Astrocyte (in vitro differentiated cells and primary cell): ENCODE measurements around the gene PDIA2. TPM values are rescaled to one million over a fixed set of nuclear protein-coding genes. Genes with fewer than 3 reads are reported as not detected.

Experiments
- DNase-seq: peaks from one replicate; pipeline ENCODE4 v3.0.0-alpha.2; 2010; ENCODE audit warnings: low read depth
- FAIRE-seq: peaks from 2 replicates; lab custom pipeline; 2011; peaks lifted over from hg19 to GRCh38; lab: Jason Lieb, UNC
- H2AFZ ChIP-seq: 2 replicates; pipeline ENCODE4 v1.6.0; 2012; ENCODE audit warnings: low read depth, low read length, inconsistent platforms
- H3K27ac ChIP-seq: 2 replicates; pipeline ENCODE4 v1.5.1; 2011; ENCODE audit warnings: low read depth, low read length, inconsistent platforms
- H3K27me3 ChIP-seq: 2 replicates; pipeline ENCODE4 v1.6.0; 2011; ENCODE audit warnings: low read length, inconsistent platforms; ENCODE audit not compliant: insufficient read depth
- H3K36me3 ChIP-seq: 2 replicates; pipeline ENCODE4 v1.5.1; 2011; ENCODE audit warnings: low read length, inconsistent platforms; ENCODE audit not compliant: insufficient read depth
- H3K4me1 ChIP-seq: 2 replicates; pipeline ENCODE4 v1.5.1; 2011; ENCODE audit warnings: low read length, inconsistent platforms; ENCODE audit not compliant: insufficient read depth
- H3K4me2 ChIP-seq: 2 replicates; pipeline ENCODE4 v1.6.0; 2012; ENCODE audit warnings: low read length, inconsistent platforms
- H3K4me3 ChIP-seq: 2 replicates; pipeline ENCODE4 v1.5.1; 2011; ENCODE audit warnings: low read depth, mild to moderate bottlenecking, low read length, inconsistent platforms; ENCODE audit not compliant: insufficient read depth
- H3K79me2 ChIP-seq: 2 replicates; pipeline ENCODE4 v1.6.0; 2012; ENCODE audit warnings: mild to moderate bottlenecking, low read length, inconsistent platforms; ENCODE audit not compliant: insufficient read depth
- H3K9ac ChIP-seq: 2 replicates; pipeline ENCODE4 v1.6.0; 2012; ENCODE audit warnings: mild to moderate bottlenecking, low read length, inconsistent platforms
- H3K9me3 ChIP-seq: 2 replicates; pipeline ENCODE4 v1.5.1; 2012; ENCODE audit warnings: low read depth, mild to moderate bottlenecking, low read length, inconsistent platforms; ENCODE audit not compliant: insufficient read depth
- H4K20me1 ChIP-seq: 2 replicates; pipeline ENCODE4 v1.6.0; 2012; ENCODE audit warnings: low read length, inconsistent platforms; ENCODE audit not compliant: insufficient read depth
- H3K27ac Mint-ChIP-seq: one replicate; pipeline ENCODE4 v1.8.0; 2021; ENCODE audit warnings: mild to moderate bottlenecking, mixed read lengths; ENCODE audit not compliant: unreplicated experiment
- H3K27me3 Mint-ChIP-seq: one replicate; pipeline ENCODE4 v1.8.0; 2021; ENCODE audit warnings: low read depth, mixed read lengths; ENCODE audit not compliant: unreplicated experiment
- H3K36me3 Mint-ChIP-seq: one replicate; pipeline ENCODE4 v1.8.0; 2021; ENCODE audit warnings: low read depth, mixed read lengths; ENCODE audit not compliant: unreplicated experiment
- H3K4me1 Mint-ChIP-seq: one replicate; pipeline ENCODE4 v1.8.0; 2021; ENCODE audit warnings: low read depth, mixed read lengths; ENCODE audit not compliant: unreplicated experiment
- H3K4me3 Mint-ChIP-seq: one replicate; pipeline ENCODE4 v1.8.0; 2021; ENCODE audit warnings: mild to moderate bottlenecking, moderate library complexity, mixed read lengths; ENCODE audit not compliant: unreplicated experiment
- H3K9me3 Mint-ChIP-seq: one replicate; pipeline ENCODE4 v1.8.0; 2021; ENCODE audit warnings: mild to moderate bottlenecking, mixed read lengths; ENCODE audit not compliant: unreplicated experiment
- CTCF ChIP-seq: IDR thresholded peaks from 2 replicates; pipeline ENCODE4 v1.5.1; 2011; ENCODE audit warnings: low read depth, mild to moderate bottlenecking, inconsistent platforms, low read length, moderate library complexity; ENCODE audit not compliant: insufficient read depth
- EZH2 ChIP-seq: IDR thresholded peaks from 2 replicates; pipeline ENCODE4 v1.6.1; 2012; ENCODE audit warnings: mild to moderate bottlenecking, low read length, inconsistent platforms; ENCODE audit not compliant: insufficient read depth
- total RNA-seq: library from RNA; stranded (reverse); gene quantifications from 2 replicates; pipeline ENCODE4 v1.2.1, GENCODE V29; 2021

The PDIA2 gene
- total RNA-seq, 1 donor from 2014 or later = 1.5 TPM

- DNase-seq = no peak
Observed at GRCh38 chr16:303760-304505, 21.0 kb downstream of the PDIA2 start.

GRCh38 chr16:305916-306626 is 23.1 kb downstream of the PDIA2 start:
- Histone ChIP-seq H3K79me2 (no peaks in the 10 kb centered on the region), H3K9me3 (no peaks in the 10 kb centered on the region), H3K36me3 (peaks cover 3% of the 10 kb centered on the region), H3K4me2 (no peak overlapping the region), H4K20me1 (peaks cover 10% of the 10 kb centered on the region), H2AFZ (no peak overlapping the region), H3K4me1 (no peaks in the 10 kb centered on the region), H3K27me3 (no peaks in the 10 kb centered on the region), H3K9ac (no peak overlapping the region), H3K27ac (no peak overlapping the region), H3K4me3 (no peak overlapping the region)
- Mint-ChIP-seq H3K4me1 (no peaks in the 10 kb centered on the region), H3K27me3 (no peaks in the 10 kb centered on the region), H3K9me3 (no peaks in the 10 kb centered on the region), H3K36me3 (peaks cover 13% of the 10 kb centered on the region), H3K4me3 (no peak overlapping the region), H3K27ac (no peak overlapping the region)
- DNase-seq (no peak), FAIRE-seq (no peak)
- TF ChIP-seq EZH2 = no peak
- no peak for TF ChIP-seq CTCF

More at GRCh38 chr16:303760-304505, 21.0 kb downstream of the PDIA2 start:
- H3K4me3 Mint-ChIP-seq = no peak overlapping the region
- Histone ChIP-seq H4K20me1 (peaks cover 5% of the 10 kb centered on the region), H3K4me2 (no peak overlapping the region), H3K36me3 (peaks cover 3% of the 10 kb centered on the region), H3K9me3 (no peaks in the 10 kb centered on the region), H3K4me3 (no peak overlapping the region), H3K27ac (no peak overlapping the region), H3K4me1 (no peaks in the 10 kb centered on the region), H2AFZ (no peak overlapping the region), H3K79me2 (no peaks in the 10 kb centered on the region), H3K27me3 (no peaks in the 10 kb centered on the region), H3K9ac (no peak overlapping the region)
- no peaks in the 10 kb centered on the region for H3K9me3 Mint-ChIP-seq
- H3K36me3 Mint-ChIP-seq = peaks cover 9% of the 10 kb centered on the region
- no peak for FAIRE-seq
- no peaks in the 10 kb centered on the region for H3K27me3 Mint-ChIP-seq
- no peak for TF ChIP-seq EZH2
- no peak for TF ChIP-seq CTCF
- no peaks in the 10 kb centered on the region for H3K4me1 Mint-ChIP-seq
- H3K27ac Mint-ChIP-seq = no peak overlapping the region
